DND-41 (cell line): ENCODE results near the gene RYR3.

ENCODE experiments used
- ATAC-seq: fragments of 200-7000 bp; cut with Tn5 transposase; 3 replicates; pipeline ENCODE4 v1.9.1; 2021; ENCODE audit warnings: low read depth; ENCODE audit not compliant: insufficient read depth
- DNase-seq: peaks from one replicate; pipeline ENCODE4 v3.0.0-alpha.2; 2020
- H2AFZ ChIP-seq: 2 replicates; pipeline ENCODE4 v1.6.0; 2012; ENCODE audit warnings: low read depth, low read length
- H3K27ac ChIP-seq: 2 replicates; pipeline ENCODE4 v1.5.1; 2012; ENCODE audit warnings: low read length, inconsistent platforms
- H3K27me3 ChIP-seq: fragments of 200-600 bp; sonication (generic); 2 replicates; pipeline ENCODE4 v1.6.0; 2012; ENCODE audit warnings: low read length, mild to moderate bottlenecking, inconsistent platforms; ENCODE audit not compliant: insufficient read depth, poor library complexity
- H3K36me3 ChIP-seq: 2 replicates; pipeline ENCODE4 v1.5.1; 2012; ENCODE audit warnings: low read length, inconsistent platforms; ENCODE audit not compliant: insufficient read depth
- H3K4me1 ChIP-seq: 2 replicates; pipeline ENCODE4 v1.5.1; 2012; ENCODE audit warnings: mild to moderate bottlenecking, low read length; ENCODE audit not compliant: insufficient read depth
- H3K4me2 ChIP-seq: 2 replicates; pipeline ENCODE4 v1.6.0; 2012; ENCODE audit warnings: mild to moderate bottlenecking, moderate library complexity, low read length, inconsistent platforms; ENCODE audit not compliant: insufficient read depth
- H3K4me3 ChIP-seq, 2 experiments: fragments of 200-600 bp in 1 of 2; shearing (Covaris generic) in 1 of 2; 2 replicates each; pipeline ENCODE4 v1.5.1; 2012 to 2016; ENCODE audit warnings: inconsistent platforms in 2 of 2, low read length in 2 of 2, mild to moderate bottlenecking in 2 of 2, low read depth in 1 of 2, moderate library complexity in 1 of 2
- H3K79me2 ChIP-seq: 2 replicates; pipeline ENCODE4 v1.6.0; 2012; ENCODE audit warnings: low read length, inconsistent platforms; ENCODE audit not compliant: insufficient read depth
- H3K9ac ChIP-seq: 2 replicates; pipeline ENCODE4 v1.6.0; 2012; ENCODE audit warnings: low read depth, mild to moderate bottlenecking, inconsistent platforms, low read length, moderate library complexity
- H3K9me3 ChIP-seq: 2 replicates; pipeline ENCODE4 v1.5.1; 2012; ENCODE audit warnings: low read length, moderate library complexity, mild to moderate bottlenecking, inconsistent platforms; ENCODE audit not compliant: insufficient read depth, severe bottlenecking
- H4K20me1 ChIP-seq: 2 replicates; pipeline ENCODE4 v1.6.0; 2012; ENCODE audit warnings: low read length; ENCODE audit not compliant: insufficient read depth
- CTCF ChIP-seq: IDR thresholded peaks from 2 replicates; pipeline ENCODE4 v1.5.1; 2012; ENCODE audit warnings: borderline replicate concordance, low read length, moderate library complexity, mild to moderate bottlenecking; ENCODE audit not compliant: poor library complexity, severe bottlenecking; ENCODE audit errors: extremely low read depth
- EZH2 ChIP-seq: IDR thresholded peaks from 3 replicates; pipeline ENCODE4 v1.6.1; 2012; ENCODE audit warnings: borderline replicate concordance, low read depth, mild to moderate bottlenecking, moderate library complexity, low read length, inconsistent platforms; ENCODE audit not compliant: severe bottlenecking

The RYR3 gene

GRCh38 chr15:33460166-33460805, 149.5 kb downstream of the RYR3 start:
- no peak overlapping the region for H2AFZ ChIP-seq
- no peaks in the 10 kb centered on the region for H3K79me2 ChIP-seq
- H3K27ac ChIP-seq = no peak overlapping the region
- H3K9me3 ChIP-seq = no peaks in the 10 kb centered on the region
- H3K4me2 ChIP-seq = no peak overlapping the region
- DNase-seq (no peak), ATAC-seq (no peak)
- H3K9ac ChIP-seq = no peak overlapping the region
- TF ChIP-seq EZH2 = no peak
- TF ChIP-seq CTCF = no peak
- no peak overlapping the region for H3K4me3 ChIP-seq
- no peaks in the 10 kb centered on the region for H3K36me3 ChIP-seq
- no peaks in the 10 kb centered on the region for H3K4me1 ChIP-seq
- no peaks in the 10 kb centered on the region for H3K27me3 ChIP-seq
- H4K20me1 ChIP-seq = no peaks in the 10 kb centered on the region

GRCh38 chr15:33461671-33462070, 150.9 kb downstream of the RYR3 start:
- no peak for DNase-seq
- H4K20me1 ChIP-seq = no peaks in the 10 kb centered on the region
- no peak overlapping the region for H3K4me3 ChIP-seq
- H3K9ac ChIP-seq = no peak overlapping the region
- no peaks in the 10 kb centered on the region for H3K27me3 ChIP-seq
- H3K4me1 ChIP-seq = no peaks in the 10 kb centered on the region
- no peaks in the 10 kb centered on the region for H3K36me3 ChIP-seq
- H3K27ac ChIP-seq = no peak overlapping the region
- TF ChIP-seq EZH2 (no peak), CTCF (no peak)
- no peaks in the 10 kb centered on the region for H3K79me2 ChIP-seq
- ATAC-seq = no peak
- no peak overlapping the region for H3K4me2 ChIP-seq
- H3K9me3 ChIP-seq = no peaks in the 10 kb centered on the region
- H2AFZ ChIP-seq = no peak overlapping the region

GRCh38 chr15:33467146-33467815, 156.5 kb downstream of the RYR3 start:
- Histone ChIP-seq H3K4me2 (no peak overlapping the region), H3K4me1 (no peaks in the 10 kb centered on the region), H3K9me3 (no peaks in the 10 kb centered on the region), H3K9ac (no peak overlapping the region), H4K20me1 (no peaks in the 10 kb centered on the region), H3K4me3 (no peak overlapping the region), H2AFZ (no peak overlapping the region), H3K27me3 (no peaks in the 10 kb centered on the region), H3K36me3 (no peaks in the 10 kb centered on the region), H3K79me2 (no peaks in the 10 kb centered on the region), H3K27ac (no peak overlapping the region)
- TF ChIP-seq CTCF (no peak), EZH2 (no peak)
- ATAC-seq (no peak), DNase-seq (no peak)

GRCh38 chr15:33467816-33468163, 157.0 kb downstream of the RYR3 start:
- Histone ChIP-seq H3K4me1 (no peaks in the 10 kb centered on the region), H3K27me3 (no peaks in the 10 kb centered on the region), H4K20me1 (no peaks in the 10 kb centered on the region), H2AFZ (no peak overlapping the region), H3K9ac (no peak overlapping the region), H3K4me2 (no peak overlapping the region), H3K4me3 (no peak overlapping the region), H3K79me2 (no peaks in the 10 kb centered on the region), H3K27ac (no peak overlapping the region), H3K9me3 (no peaks in the 10 kb centered on the region), H3K36me3 (no peaks in the 10 kb centered on the region)
- DNase-seq (no peak), ATAC-seq (no peak)
- TF ChIP-seq EZH2 (no peak), CTCF (no peak)
